NCI-H128 (cell line): ENCODE measurements around the gene ZNF638.

ENCODE experiments used
- DNase-seq: peaks from one replicate; lab custom pipeline; 2025; ENCODE audit not compliant: unreplicated experiment; lab: John Stamatoyannopoulos, UW

Gene ZNF638

GRCh38 chr2:71336384-71336783 is 4.8 kb downstream of the ZNF638 start:
- DNase-seq, result no peak

DNA sequence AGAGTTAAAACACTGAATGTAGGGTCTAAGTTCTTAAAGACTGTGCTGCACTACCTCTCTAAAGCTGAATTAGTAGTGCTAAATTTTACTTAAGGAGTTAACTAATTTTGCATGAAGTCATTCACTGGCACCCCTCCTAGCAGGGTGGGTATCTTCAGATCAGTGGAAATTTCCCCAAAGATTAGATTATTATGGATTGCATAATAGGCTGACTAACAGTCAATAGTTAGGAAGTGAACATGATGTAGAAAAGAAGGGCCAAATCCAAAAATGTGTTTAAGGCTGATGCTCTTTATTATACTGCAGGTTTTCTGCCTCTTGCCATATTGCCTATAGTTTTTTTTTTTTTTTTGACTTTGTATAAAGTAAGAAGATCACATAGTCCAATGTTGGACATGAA is 5.2 kb downstream of the ZNF638 start:
- DNase-seq, result no peak

GRCh38 chr2:71337776-71338175 is 6.2 kb downstream of the ZNF638 start:
- no peak for DNase-seq

- no peak for DNase-seq
These were observed 8.1 kb downstream of the ZNF638 start for GRCh38 chr2:71339685-71340084.

GRCh38 chr2:71340176-71340575 is 8.6 kb downstream of the ZNF638 start:
- DNase-seq, result no peak

GRCh38 chr2:71341645-71342044 is 10.1 kb downstream of the ZNF638 start:
- no peak for DNase-seq

DNA sequence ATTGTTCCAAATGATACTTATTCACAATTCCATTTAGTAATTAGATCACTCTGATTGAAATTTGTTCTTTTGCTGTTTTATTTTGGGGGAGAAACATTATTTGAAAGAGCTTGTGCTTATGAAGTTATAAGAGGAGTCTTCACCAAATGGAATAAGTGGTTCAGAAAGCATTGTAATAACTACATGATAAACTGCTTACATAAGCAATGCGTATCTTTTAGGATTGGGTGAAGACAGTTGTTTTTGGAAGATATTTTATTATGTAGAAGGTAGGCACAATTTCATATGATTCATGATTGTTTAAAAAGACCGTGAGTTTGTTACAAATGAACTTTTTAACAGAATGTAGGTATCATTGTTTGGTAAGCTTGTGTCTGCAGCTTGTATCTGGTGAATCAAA is 14.5 kb downstream of the ZNF638 start:
- no peak for DNase-seq

DNA sequence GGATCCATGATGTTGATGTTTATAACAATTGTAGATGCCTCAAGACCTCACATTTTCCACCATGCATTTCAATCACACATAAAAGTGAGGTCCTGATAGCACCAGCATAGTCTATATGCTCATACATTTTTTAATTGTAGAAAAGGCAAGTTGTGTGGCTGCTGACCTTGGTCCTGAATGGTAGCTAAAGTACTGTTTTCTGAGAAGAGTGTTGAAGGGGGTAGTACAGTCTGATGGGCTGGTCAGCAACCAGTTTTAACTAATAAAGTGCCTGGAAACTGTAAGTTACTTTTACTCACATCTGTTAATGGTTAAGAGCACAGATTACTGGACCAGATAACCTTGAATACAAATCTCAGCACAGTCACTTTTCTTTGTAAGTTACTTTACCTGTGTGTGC is 15.9 kb downstream of the ZNF638 start:
- DNase-seq, result no peak

GRCh38 chr2:71348302-71348701 is 16.7 kb downstream of the ZNF638 start:
- no peak for DNase-seq

- no peak for DNase-seq
These were observed 21.7 kb downstream of the ZNF638 start for GRCh38 chr2:71353248-71353647.

DNA sequence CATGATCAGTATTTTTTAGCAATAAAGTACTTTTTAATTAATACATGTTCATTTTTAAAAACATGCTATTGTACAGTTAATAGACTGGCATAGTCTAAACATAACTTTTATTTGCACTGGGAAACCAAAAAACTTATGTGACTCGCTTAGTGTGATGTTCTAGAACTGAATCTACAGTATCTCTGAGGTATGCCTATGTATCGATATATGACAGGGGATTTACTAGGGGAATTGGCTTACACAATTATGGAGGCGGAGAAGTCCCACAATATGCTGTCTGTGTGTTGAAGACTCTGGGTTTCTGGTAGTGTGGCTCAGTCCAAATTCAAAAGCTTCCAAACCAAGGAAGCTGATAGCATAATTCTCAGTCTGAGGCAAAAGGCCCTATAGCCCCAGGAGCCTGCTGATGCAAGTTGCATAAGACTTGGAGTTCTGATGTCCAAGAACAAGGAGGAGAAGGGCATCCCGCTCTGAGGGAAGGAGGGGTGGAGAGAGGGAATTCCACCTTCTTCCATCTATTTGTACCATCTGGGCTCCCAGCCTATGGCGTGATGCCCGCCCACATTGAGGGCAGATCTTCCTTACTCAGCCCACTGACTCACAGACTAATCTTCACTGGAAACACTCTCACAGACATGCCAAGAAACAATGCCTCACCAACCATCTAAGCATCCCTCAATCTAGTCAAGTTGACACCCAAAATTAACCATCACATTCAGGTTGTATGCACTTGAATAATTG is 27.5 kb downstream of the ZNF638 start:
- no peak for DNase-seq

DNA sequence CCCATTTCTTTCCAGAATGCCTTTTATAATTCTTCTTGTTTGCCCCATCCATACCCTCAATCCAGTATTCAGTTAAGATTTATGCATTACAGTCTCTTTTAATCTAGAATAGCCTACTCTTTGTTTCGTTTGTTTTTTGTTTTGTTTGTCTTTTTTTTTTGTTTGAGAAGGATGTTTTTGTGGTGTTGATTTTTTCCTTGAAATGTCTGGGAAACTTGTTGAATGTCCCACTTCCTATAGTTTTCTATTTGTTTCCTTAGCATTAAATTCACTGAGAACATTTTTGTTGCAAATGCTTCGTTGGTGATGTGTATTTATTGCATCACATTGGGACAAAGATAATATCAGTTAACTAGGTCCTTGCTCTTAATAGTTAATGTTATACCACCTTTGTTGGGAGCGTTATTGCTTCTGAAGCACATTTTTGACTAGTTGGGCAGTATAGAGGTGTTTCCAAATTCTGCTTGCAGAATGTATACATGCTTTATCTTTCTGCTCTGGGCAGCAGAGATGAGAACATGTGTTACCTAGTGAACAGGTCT is 28.9 kb downstream of the ZNF638 start:
- no peak for DNase-seq

GRCh38 chr2:71361631-71362030 is 30.0 kb downstream of the ZNF638 start:
- DNase-seq, result no peak

DNA sequence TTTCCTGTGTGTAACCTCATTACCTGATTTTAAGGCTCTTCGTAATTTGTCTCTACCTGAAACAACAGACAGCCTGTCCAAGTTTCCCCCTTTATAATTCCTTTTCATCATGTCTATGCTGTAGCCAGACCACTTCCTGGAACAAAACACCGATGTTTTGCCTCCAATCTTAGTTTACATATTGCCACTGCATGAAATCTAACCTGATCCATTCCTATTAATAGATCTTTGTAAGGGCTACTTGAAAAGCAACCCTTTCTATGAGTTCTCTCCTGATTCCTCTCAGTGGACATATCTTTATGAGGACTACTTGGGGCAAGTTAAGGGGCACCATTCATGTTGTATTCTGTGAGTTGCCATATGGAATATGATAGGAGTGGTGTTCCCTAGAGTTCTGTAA is 30.9 kb downstream of the ZNF638 start:
- DNase-seq, result no peak

DNA sequence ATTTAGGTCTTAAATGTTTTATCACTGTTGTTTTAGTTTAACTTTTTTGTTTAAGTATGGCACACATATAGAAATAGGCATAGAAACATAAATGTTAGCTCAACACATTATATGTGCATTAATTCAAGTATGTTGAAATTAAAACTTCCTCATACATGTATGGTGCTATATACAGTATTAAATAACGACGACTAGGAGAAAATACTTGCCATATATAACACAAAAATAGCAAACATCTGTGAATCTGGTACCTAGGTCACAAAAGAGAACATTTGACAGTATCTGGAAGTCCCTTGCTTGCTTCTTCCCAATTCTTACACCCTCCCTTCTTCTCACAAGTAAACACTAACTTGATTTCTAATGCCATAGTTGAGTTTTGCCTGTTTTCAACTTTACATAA is 38.4 kb downstream of the ZNF638 start:
- no peak for DNase-seq

DNA sequence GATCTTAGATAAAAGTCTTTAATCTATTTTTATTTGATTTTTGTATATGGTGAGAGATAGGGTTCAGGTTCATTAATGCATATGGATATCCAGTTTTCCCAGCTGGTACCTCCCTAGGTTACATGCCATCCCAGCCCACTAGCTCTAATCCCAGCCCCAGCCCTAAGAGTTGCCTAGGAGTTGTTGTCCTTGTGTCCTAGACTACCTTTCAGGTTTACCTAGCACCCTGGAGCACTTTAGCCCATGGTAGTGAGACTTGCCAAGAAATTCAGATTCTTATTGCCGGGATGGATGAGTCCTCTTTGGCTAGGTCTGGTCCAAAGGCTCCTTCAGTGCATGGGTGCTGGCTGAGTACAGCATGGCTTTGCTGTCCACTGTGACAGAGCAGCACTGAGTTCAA is 40.5 kb downstream of the ZNF638 start:
- no peak for DNase-seq

DNA sequence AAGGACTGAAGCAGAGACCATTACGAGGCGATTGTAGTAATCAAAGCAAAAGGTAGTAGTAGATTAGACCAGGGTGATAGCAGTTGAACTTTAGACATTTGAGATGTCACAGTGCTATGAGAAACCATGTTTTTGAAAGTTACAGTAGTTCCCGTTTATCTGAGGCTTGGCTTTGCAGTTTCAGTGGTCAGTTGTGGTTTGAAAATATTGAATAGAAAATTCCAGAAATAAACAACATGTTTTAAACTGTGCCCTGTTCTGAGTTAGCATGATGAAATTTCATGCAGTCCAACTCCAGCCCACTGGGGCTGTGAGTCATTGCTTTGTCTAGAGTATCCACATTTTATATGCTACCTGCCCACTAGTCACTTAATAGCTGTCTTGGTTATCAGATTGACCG is 47.5 kb downstream of the ZNF638 start:
- DNase-seq, result no peak

- no peak for DNase-seq
These were observed 49.1 kb downstream of the ZNF638 start for GRCh38 chr2:71380665-71381064.

DNA sequence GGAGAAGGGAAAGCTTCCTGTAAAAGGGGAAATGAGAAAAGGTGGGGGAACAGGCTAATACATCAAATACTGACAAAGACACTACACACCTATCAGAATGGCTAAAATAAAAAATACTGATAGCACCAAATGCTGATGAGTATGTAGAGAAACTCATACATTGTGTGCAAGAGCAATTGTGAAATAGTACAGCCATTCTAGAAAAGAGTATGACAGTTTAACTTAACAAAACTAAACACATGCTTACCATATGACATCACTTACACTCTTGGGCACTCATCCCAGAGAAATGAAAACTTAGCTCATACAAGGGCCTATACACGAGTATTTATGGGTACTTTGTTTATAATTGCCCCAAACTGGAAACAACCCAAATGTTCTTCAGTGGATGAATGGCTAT is 53.4 kb downstream of the ZNF638 start:
- no peak for DNase-seq

DNA sequence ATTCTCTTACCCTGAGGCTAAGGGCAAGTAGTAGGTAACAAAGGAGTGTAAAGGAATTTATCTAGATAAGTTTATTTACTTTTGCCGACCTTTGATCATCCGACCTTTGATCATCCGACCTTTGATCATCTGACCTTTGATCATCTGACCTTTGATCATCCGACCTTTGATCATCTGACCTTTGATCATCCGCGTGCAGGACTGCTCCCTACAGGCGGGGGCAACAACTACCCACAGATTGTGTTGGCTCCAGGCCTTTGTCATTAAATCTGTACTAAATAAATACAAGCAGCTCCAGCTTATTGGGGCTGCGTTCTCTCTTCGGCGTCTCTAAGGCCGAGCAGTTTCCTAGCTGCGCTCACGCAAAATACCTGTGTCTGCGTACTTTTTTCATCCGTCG is 56.6 kb downstream of the ZNF638 start:
- DNase-seq, result no peak

GRCh38 chr2:71389384-71390072 is 57.9 kb downstream of the ZNF638 start:
- DNase-seq, result no peak

- no peak for DNase-seq
These were observed 61.6 kb downstream of the ZNF638 start for GRCh38 chr2:71393216-71393615.

DNA sequence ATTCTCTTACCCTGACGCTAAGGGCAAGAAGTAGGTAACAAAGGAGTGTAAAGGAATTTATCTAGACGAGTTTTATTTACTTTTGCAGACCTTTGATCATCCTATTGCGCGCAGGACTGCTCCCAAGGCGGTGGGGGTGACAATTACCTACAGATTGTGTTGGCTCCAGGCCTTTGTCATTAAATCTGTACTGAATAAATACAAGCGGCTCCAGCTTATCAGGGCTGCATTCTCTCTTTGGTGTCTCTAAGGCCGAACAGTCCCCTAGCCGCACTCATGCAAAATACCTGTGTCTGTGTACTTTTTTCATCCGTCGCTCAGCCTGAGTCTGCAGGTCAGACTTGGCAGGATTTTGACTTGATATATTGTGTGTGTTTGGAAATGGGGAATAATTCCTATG is 63.9 kb downstream of the ZNF638 start:
- no peak for DNase-seq
